K562 (cell line): ENCODE data around the gene EFHC1. TPM values are rescaled to one million over a fixed set of nuclear protein-coding genes. Genes with fewer than 3 reads are reported as not detected.

ENCODE experiments used
- ATAC-seq: fragments of 200-7000 bp; cut with Tn5 transposase; 3 replicates; pipeline ENCODE4 v1.9.1; 2020; ENCODE audit warnings: moderate library complexity
- BruUV-seq: library from RNA; stranded (reverse); fragments of 400-500 nt; replicated peaks from 2 replicates; lab custom pipeline; 2021; lab: Mats Ljungman, UMichigan
- CTCF ChIA-PET: fragments of 300-600 bp; formaldehyde crosslinking; extraction: SDS; loops from one replicate; lab custom pipeline; 2021; ENCODE audit warnings: low intra/inter-chr PET ratio; lab: Yijun Ruan, JAX
- POLR2A ChIA-PET: fragments of 300-600, 350-650 bp; sonication (Branson Sonifier 250); formaldehyde crosslinking; extraction: SDS; loops from one replicate; lab custom pipeline; 2021; ENCODE audit warnings: antibody characterized with exemption, inconsistent platforms; lab: Yijun Ruan, JAX
- DNase-seq, 4 experiments: peaks; one replicate each; pipeline versions ENCODE4 v3.0.0 to v3.0.0-alpha.2; 2011 to 2018; ENCODE audit warnings: low spot score in 3 of 4, mixed read lengths in 3 of 4; ENCODE audit errors: extremely low read depth in 1 of 4
- FAIRE-seq: peaks from 2 replicates; lab custom pipeline; 2011; peaks lifted over from hg19 to GRCh38; lab: Jason Lieb, UNC
- H2AFZ ChIP-seq: 2 replicates; pipeline ENCODE4 v1.6.0; 2011; ENCODE audit warnings: low read depth, low read length, control low read depth, inconsistent platforms
- H3K27ac ChIP-seq: fragments of 200-600 bp; 3 replicates; pipeline ENCODE4 v1.8.0; 2011; ENCODE audit warnings: low read depth, mild to moderate bottlenecking, control low read depth, inconsistent platforms, low read length, moderate library complexity, mixed read lengths; ENCODE audit errors: extremely low read depth
- H3K27me3 ChIP-seq, 2 experiments: fragments of 300-600 bp in 1 of 2; 2 replicates in 1 of 2; 3 replicates in 1 of 2; pipeline versions ENCODE4 v1.6.0 to v1.8.0; 2011; ENCODE audit warnings: inconsistent platforms in 2 of 2, low read length in 2 of 2, mild to moderate bottlenecking in 1 of 2, mixed read lengths in 1 of 2, moderate library complexity in 1 of 2; ENCODE audit not compliant: control insufficient read depth in 2 of 2, insufficient read depth in 2 of 2
- H3K36me3 ChIP-seq: fragments of 300-600 bp; 3 replicates; pipeline ENCODE4 v1.8.0; 2011; ENCODE audit warnings: mild to moderate bottlenecking, low read length, inconsistent platforms; ENCODE audit not compliant: control insufficient read depth, insufficient read depth
- H3K4me1 ChIP-seq, 2 experiments: fragments of 200-600 bp in 1 of 2; replicated peaks in 1 of 2; 2 replicates in 1 of 2; 3 replicates in 1 of 2; pipeline versions ENCODE4 v1.5.1 to v1.8.0; 2011; ENCODE audit warnings: inconsistent platforms in 2 of 2, low read length in 2 of 2, mild to moderate bottlenecking in 1 of 2, mixed read lengths in 1 of 2, moderate library complexity in 1 of 2; ENCODE audit not compliant: control insufficient read depth in 2 of 2, insufficient read depth in 2 of 2
- H3K4me2 ChIP-seq: 2 replicates; pipeline ENCODE4 v1.6.1; 2011; ENCODE audit warnings: low read length, control low read depth, inconsistent platforms, mixed read lengths; ENCODE audit not compliant: insufficient read depth
- H3K4me3 ChIP-seq: fragments of 200-600 bp; sonication (generic), shearing (Covaris generic); 2 replicates; pipeline ENCODE4 v1.5.1; 2016; ENCODE audit warnings: control low read depth, inconsistent platforms
- H3K79me2 ChIP-seq: fragments of 200-600 bp; 3 replicates; pipeline ENCODE4 v1.8.0; 2011; ENCODE audit warnings: low read length, inconsistent platforms; ENCODE audit not compliant: control insufficient read depth, insufficient read depth
- H3K9ac ChIP-seq, 2 experiments: 2 replicates each; pipeline versions ENCODE4 v1.6.0 to v1.6.1; 2011; ENCODE audit warnings: low read depth in 2 of 2, low read length in 2 of 2, control low read depth in 1 of 2, inconsistent platforms in 1 of 2, mild to moderate bottlenecking in 1 of 2, mixed read lengths in 1 of 2; ENCODE audit not compliant: insufficient read depth in 1 of 2
- H3K9me1 ChIP-seq: one replicate; pipeline ENCODE4 v1.6.0; 2011; ENCODE audit warnings: inconsistent platforms, mild to moderate bottlenecking, low read length, moderate library complexity; ENCODE audit not compliant: control insufficient read depth, insufficient read depth
- H3K9me3 ChIP-seq: replicated peaks from 2 replicates; pipeline ENCODE4 v1.5.1; 2011; ENCODE audit warnings: low read depth, low read length, inconsistent platforms; ENCODE audit not compliant: control insufficient read depth, insufficient read depth
- H4K20me1 ChIP-seq: replicated peaks from 2 replicates; pipeline ENCODE4 v1.6.1; 2011; ENCODE audit warnings: low read length, inconsistent platforms, mixed read lengths; ENCODE audit not compliant: control insufficient read depth, insufficient read depth
- CTBP1 ChIP-seq: fragments of 450-650 bp; IDR thresholded peaks from 2 replicates; pipeline ENCODE4 v1.6.1; 2016; ENCODE audit warnings: borderline replicate concordance
- E2F3 ChIP-seq: fragments of 250-450 bp; sonication (Bioruptor Pico); IDR thresholded peaks from 2 replicates; pipeline ENCODE4 v1.4.0; 2020; ENCODE audit warnings: mild to moderate bottlenecking
- NELFE ChIP-seq: IDR thresholded peaks from 2 replicates; pipeline ENCODE4 v1.6.1; 2011; ENCODE audit warnings: mild to moderate bottlenecking; ENCODE audit not compliant: insufficient read depth, insufficient read length
- SREBF2 ChIP-seq: sonication (generic); formaldehyde crosslinking; IDR thresholded peaks from 2 replicates; pipeline ENCODE4 v1.4.0; 2020; ENCODE audit warnings: mild to moderate bottlenecking, missing genetic modification reagents
- ZBTB11 ChIP-seq, 3 experiments: fragments of 200-800 bp in 1 of 3; fragments of 250-450 bp in 1 of 3; fragments of 450-650 bp in 1 of 3; sonication (Bioruptor Pico) in 1 of 3; sonication (Bioruptor generic) in 1 of 3; formaldehyde crosslinking in 1 of 3; IDR thresholded peaks; 2 replicates each; pipeline versions ENCODE4 v1.6.1 to v1.8.0; 2016 to 2022; ENCODE audit warnings: mild to moderate bottlenecking in 2 of 3, missing genetic modification characterization in 2 of 3, missing compliant biosample characterization in 1 of 3, moderate library complexity in 1 of 3
- ZNF780A ChIP-seq: fragments of 250-450 bp; sonication (Bioruptor Pico); IDR thresholded peaks from 2 replicates; pipeline ENCODE4 v1.5.0; 2021; ENCODE audit warnings: mild to moderate bottlenecking
- WGBS: fragments of 100-300 bp; shearing (Covaris generic); methylation state at CpG from one replicate; pipeline ENCODE4 v1.1.6; 2016; ENCODE audit warnings: low coverage, mixed read lengths; ENCODE audit not compliant: insufficient coverage; ENCODE audit errors: missing lambda C conversion rate; 5-methylcytosine and 5-hydroxymethylcytosine counted together
- in situ Hi-C: fragments of 300-500 bp; cut with MboI; formaldehyde crosslinking; loops from 4 replicates; pipeline ENCODE4 v1.15.0; 2018; ENCODE audit warnings: inconsistent platforms, mixed read lengths
- intact Hi-C: fragments of 100-400 bp; cut with micrococcal nuclease; formaldehyde crosslinking; loops from 2 replicates; pipeline ENCODE4 v1.14.2; 2022
- polyA plus RNA-seq, 8 experiments: library from polyadenylated mRNA; depleted of rRNA in 4 of 8; stranded (reverse) in 5 of 8; unstranded in 3 of 8; fragments of >200 nt; fragmentation: Nextera tagmentation in 2 of 8; fragmentation: Illumina TruSeq in 1 of 8; extraction: Ambion mirVana in 2 of 8; extraction: Trizol in 1 of 8; gene quantifications; 2 replicates each; pipeline versions ENCODE4 v1.2.1 to v1.2.3, GENCODE V29; 2011 to 2014; ENCODE audit warnings: inconsistent platforms in 1 of 8, missing spikeins in 1 of 8
- total RNA-seq, 7 experiments: library from RNA; depleted of rRNA in 6 of 7; stranded (reverse); fragments of >200 nt in 6 of 7; fragmentation: Illumina TruSeq in 2 of 7; extraction: Trizol in 2 of 7; gene quantifications; 2 replicates each; pipeline versions ENCODE4 v1.2.1 to v1.2.3, GENCODE V29; 2011 to 2021; ENCODE audit warnings: low replicate concordance in 1 of 7

EFHC1 gene
- total and polyA plus RNA-seq, 9 of the 15 experiments (the other 6 are each of a cell fraction or from before 2014, with no cell fraction given), result 9.5 to 31.0 (median 14.9) TPM

- H3K36me3 ChIP-seq, result no peaks in the 10 kb centered on the region
- no peak overlapping the region for H2AFZ ChIP-seq
- H4K20me1 ChIP-seq, result no peaks in the 10 kb centered on the region
- H3K4me1 ChIP-seq, result peaks cover 11 to 30% of the 10 kb centered on the region in 2 experiments; a peak in 4 of 5 replicates
- no TSS peak for BruUV-seq
- ChIA-PET POLR2A (no interaction called here), CTCF (no interaction called here)
- no peaks in the 10 kb centered on the region for H3K9me3 ChIP-seq
- H3K79me2 ChIP-seq, result no peaks in the 10 kb centered on the region
- no peaks in the 10 kb centered on the region for H3K9me1 ChIP-seq
- no peak overlapping the region for H3K9ac ChIP-seq
- no peak overlapping the region for H3K27ac ChIP-seq
- TF ChIP-seq ZBTB11 (CRISPR knock-in tag; IDR thresholded peaks at IDR 0.05), result 0 out of 6 replicates have a peak, but pooled peaks of 1 of the 3 experiments have one; percentile 9
- TF ChIP-seq SREBF2 (CRISPR knock-in tag), result no peak
- no peak for TF ChIP-seq CTBP1
- no peak for TF ChIP-seq NELFE
- TF ChIP-seq E2F3 (CRISPR knock-in tag), result no peak
- TF ChIP-seq ZNF780A (CRISPR knock-in tag), result no peak
- no peaks in the 10 kb centered on the region for H3K27me3 ChIP-seq
- ATAC-seq, result no peak
- no peak overlapping the region for H3K4me3 ChIP-seq
- no peak overlapping the region for H3K4me2 ChIP-seq
- DNase-seq, result no peak
- 56% methylated on average over 4 of the region's 4 CpGs for WGBS
- no peak for FAIRE-seq
- intact Hi-C loops, result no loop called here
- in situ Hi-C loops, result loop anchor here (5.0 kb wide), 1 partner anchor 102 kb away; no protein-coding TSS in a partner anchor
These were observed 25.9 kb upstream of the EFHC1 start for GRCh38 chr6:52394251-52394666.
